ENCODE measurements around the gene TMEM151B.

DNA sequence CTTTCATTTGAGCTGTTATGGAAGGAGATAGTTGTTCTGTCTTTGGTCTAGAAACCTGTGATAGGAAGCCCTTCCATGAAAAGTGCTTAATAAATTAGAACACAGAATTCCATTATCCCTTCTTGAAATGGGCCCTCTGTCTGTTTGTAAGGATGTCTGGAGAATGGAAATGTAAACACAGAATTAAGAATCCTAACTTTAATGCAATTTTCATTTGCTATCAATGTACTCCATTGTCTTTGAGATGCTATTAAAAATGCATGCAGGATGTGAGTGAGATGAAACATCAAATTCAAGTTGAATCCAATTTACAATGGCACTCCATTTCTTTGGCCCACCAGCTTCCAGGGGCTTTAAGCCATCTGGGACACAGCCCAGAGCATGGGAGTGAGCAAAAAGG, 56.8 kb downstream of the TMEM151B start:
- TF ChIP-seq PML (IDR thresholded peaks at IDR 0.05; ENCODE audit: low read length) (no peak), POU2F2 (IDR thresholded peaks at IDR 0.05; ENCODE audit: borderline replicate concordance, low read depth, low read length) (no peak), TBL1XR1 (IDR thresholded peaks at IDR 0.05; ENCODE audit: low read depth, low read length) (no peak), JUND (IDR thresholded peaks at IDR 0.05; ENCODE audit: low read depth, low read length) (no peak), SIN3A (IDR thresholded peaks at IDR 0.05; ENCODE audit: low read depth, low read length) (no peak), MXI1 (IDR thresholded peaks at IDR 0.05; ENCODE audit: low read depth, low read length) (no peak), FOXM1 (IDR thresholded peaks at IDR 0.05; ENCODE audit: low read depth, low read length) (no peak), ASH2L (IDR thresholded peaks at IDR 0.05; ENCODE audit: borderline replicate concordance, low read depth) (no peak), YY1 (IDR thresholded peaks at IDR 0.05; ENCODE audit: low read depth, low read length) (no peak)
- TF ChIP-seq, protein P1, sequence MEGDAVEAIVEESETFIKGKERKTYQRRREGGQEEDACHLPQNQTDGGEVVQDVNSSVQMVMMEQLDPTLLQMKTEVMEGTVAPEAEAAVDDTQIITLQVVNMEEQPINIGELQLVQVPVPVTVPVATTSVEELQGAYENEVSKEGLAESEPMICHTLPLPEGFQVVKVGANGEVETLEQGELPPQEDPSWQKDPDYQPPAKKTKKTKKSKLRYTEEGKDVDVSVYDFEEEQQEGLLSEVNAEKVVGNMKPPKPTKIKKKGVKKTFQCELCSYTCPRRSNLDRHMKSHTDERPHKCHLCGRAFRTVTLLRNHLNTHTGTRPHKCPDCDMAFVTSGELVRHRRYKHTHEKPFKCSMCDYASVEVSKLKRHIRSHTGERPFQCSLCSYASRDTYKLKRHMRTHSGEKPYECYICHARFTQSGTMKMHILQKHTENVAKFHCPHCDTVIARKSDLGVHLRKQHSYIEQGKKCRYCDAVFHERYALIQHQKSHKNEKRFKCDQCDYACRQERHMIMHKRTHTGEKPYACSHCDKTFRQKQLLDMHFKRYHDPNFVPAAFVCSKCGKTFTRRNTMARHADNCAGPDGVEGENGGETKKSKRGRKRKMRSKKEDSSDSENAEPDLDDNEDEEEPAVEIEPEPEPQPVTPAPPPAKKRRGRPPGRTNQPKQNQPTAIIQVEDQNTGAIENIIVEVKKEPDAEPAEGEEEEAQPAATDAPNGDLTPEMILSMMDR (IDR thresholded peaks at IDR 0.05 in 2 of 3, conservative IDR thresholded peaks at IDR 0.05 in 1 of 3; ENCODE audit: control insufficient read depth in 2 of 3, extremely low read depth in 1 of 3, insufficient read depth in 1 of 3, low read depth in 3 of 3, low read length in 3 of 3) = no peak
- TF ChIP-seq, protein P2, sequence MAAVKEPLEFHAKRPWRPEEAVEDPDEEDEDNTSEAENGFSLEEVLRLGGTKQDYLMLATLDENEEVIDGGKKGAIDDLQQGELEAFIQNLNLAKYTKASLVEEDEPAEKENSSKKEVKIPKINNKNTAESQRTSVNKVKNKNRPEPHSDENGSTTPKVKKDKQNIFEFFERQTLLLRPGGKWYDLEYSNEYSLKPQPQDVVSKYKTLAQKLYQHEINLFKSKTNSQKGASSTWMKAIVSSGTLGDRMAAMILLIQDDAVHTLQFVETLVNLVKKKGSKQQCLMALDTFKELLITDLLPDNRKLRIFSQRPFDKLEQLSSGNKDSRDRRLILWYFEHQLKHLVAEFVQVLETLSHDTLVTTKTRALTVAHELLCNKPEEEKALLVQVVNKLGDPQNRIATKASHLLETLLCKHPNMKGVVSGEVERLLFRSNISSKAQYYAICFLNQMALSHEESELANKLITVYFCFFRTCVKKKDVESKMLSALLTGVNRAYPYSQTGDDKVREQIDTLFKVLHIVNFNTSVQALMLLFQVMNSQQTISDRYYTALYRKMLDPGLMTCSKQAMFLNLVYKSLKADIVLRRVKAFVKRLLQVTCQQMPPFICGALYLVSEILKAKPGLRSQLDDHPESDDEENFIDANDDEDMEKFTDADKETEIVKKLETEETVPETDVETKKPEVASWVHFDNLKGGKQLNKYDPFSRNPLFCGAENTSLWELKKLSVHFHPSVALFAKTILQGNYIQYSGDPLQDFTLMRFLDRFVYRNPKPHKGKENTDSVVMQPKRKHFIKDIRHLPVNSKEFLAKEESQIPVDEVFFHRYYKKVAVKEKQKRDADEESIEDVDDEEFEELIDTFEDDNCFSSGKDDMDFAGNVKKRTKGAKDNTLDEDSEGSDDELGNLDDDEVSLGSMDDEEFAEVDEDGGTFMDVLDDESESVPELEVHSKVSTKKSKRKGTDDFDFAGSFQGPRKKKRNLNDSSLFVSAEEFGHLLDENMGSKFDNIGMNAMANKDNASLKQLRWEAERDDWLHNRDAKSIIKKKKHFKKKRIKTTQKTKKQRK (IDR thresholded peaks at IDR 0.05; ENCODE audit: low read depth, low read length) = no peak
- TF ChIP-seq, protein P3, sequence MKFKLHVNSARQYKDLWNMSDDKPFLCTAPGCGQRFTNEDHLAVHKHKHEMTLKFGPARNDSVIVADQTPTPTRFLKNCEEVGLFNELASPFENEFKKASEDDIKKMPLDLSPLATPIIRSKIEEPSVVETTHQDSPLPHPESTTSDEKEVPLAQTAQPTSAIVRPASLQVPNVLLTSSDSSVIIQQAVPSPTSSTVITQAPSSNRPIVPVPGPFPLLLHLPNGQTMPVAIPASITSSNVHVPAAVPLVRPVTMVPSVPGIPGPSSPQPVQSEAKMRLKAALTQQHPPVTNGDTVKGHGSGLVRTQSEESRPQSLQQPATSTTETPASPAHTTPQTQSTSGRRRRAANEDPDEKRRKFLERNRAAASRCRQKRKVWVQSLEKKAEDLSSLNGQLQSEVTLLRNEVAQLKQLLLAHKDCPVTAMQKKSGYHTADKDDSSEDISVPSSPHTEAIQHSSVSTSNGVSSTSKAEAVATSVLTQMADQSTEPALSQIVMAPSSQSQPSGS (IDR thresholded peaks at IDR 0.05; ENCODE audit: low read length) = no peak
- TF ChIP-seq, protein P4, sequence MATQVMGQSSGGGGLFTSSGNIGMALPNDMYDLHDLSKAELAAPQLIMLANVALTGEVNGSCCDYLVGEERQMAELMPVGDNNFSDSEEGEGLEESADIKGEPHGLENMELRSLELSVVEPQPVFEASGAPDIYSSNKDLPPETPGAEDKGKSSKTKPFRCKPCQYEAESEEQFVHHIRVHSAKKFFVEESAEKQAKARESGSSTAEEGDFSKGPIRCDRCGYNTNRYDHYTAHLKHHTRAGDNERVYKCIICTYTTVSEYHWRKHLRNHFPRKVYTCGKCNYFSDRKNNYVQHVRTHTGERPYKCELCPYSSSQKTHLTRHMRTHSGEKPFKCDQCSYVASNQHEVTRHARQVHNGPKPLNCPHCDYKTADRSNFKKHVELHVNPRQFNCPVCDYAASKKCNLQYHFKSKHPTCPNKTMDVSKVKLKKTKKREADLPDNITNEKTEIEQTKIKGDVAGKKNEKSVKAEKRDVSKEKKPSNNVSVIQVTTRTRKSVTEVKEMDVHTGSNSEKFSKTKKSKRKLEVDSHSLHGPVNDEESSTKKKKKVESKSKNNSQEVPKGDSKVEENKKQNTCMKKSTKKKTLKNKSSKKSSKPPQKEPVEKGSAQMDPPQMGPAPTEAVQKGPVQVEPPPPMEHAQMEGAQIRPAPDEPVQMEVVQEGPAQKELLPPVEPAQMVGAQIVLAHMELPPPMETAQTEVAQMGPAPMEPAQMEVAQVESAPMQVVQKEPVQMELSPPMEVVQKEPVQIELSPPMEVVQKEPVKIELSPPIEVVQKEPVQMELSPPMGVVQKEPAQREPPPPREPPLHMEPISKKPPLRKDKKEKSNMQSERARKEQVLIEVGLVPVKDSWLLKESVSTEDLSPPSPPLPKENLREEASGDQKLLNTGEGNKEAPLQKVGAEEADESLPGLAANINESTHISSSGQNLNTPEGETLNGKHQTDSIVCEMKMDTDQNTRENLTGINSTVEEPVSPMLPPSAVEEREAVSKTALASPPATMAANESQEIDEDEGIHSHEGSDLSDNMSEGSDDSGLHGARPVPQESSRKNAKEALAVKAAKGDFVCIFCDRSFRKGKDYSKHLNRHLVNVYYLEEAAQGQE (IDR thresholded peaks at IDR 0.05; ENCODE audit: low read depth, low read length) = no peak
- TF ChIP-seq, protein P5, sequence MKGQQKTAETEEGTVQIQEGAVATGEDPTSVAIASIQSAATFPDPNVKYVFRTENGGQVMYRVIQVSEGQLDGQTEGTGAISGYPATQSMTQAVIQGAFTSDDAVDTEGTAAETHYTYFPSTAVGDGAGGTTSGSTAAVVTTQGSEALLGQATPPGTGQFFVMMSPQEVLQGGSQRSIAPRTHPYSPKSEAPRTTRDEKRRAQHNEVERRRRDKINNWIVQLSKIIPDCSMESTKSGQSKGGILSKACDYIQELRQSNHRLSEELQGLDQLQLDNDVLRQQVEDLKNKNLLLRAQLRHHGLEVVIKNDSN (IDR thresholded peaks at IDR 0.05; ENCODE audit: borderline replicate concordance, extremely low read length, insufficient read depth, low read depth, low read length) = no peak

All from GM12878 (cell line).